Mesothelial cell of epicardium (in vitro differentiated cells): ENCODE measurements around the gene PLEKHA4. TPM values are rescaled to one million over a fixed set of nuclear protein-coding genes. Genes with fewer than 3 reads are reported as not detected.
"Not testable (repeated sequence)": the region's sequence is repeated elsewhere in the genome, so short reads cannot be mapped to it uniquely, and the experiment has no call there.

Source experiments
- DNase-seq, 2 experiments: peaks; one replicate each; pipeline ENCODE4 v3.0.0; 2021; ENCODE audit warnings: low spot score in 2 of 2; ENCODE audit not compliant: unreplicated experiment in 2 of 2
- H3K27ac Mint-ChIP-seq: 2 replicates; pipeline ENCODE4 v1.8.0; 2021; ENCODE audit warnings: mixed read lengths
- H3K27me3 Mint-ChIP-seq: 2 replicates; pipeline ENCODE4 v1.8.0; 2021; ENCODE audit warnings: low read depth, mixed read lengths
- H3K36me3 Mint-ChIP-seq: 2 replicates; pipeline ENCODE4 v1.8.0; 2021; ENCODE audit warnings: mixed read lengths
- H3K4me1 Mint-ChIP-seq: 2 replicates; pipeline ENCODE4 v1.8.0; 2021; ENCODE audit warnings: mixed read lengths
- H3K4me3 Mint-ChIP-seq: 2 replicates; pipeline ENCODE4 v1.8.0; 2021; ENCODE audit warnings: mild to moderate bottlenecking, moderate library complexity, mixed read lengths
- H3K9me3 Mint-ChIP-seq: 2 replicates; pipeline ENCODE4 v1.8.0; 2021; ENCODE audit warnings: mixed read lengths
- CTCF ChIP-seq: fragments of 200-600 bp; sonication (generic); IDR thresholded peaks from one replicate; pipeline ENCODE4 v1.5.0; 2021; ENCODE audit warnings: antibody characterized with exemption; ENCODE audit not compliant: unreplicated experiment
- total RNA-seq: library from RNA; stranded (reverse); gene quantifications from 3 replicates; pipeline ENCODE4 v1.2.1, GENCODE V29; 2021

PLEKHA4 gene
- total RNA-seq, 1 donor from 2014 or later = 26.9 TPM

- TF ChIP-seq CTCF = no peak
- no peaks in the 10 kb centered on the region for H3K27me3 Mint-ChIP-seq
- peak overlapping the region; percentile 98 for H3K27ac Mint-ChIP-seq
- no peaks in the 10 kb centered on the region for H3K9me3 Mint-ChIP-seq
- DNase-seq = no peak
- H3K4me3 Mint-ChIP-seq = peak overlapping the region; percentile 96
- peaks cover 18% of the 10 kb centered on the region for H3K36me3 Mint-ChIP-seq
- peaks cover 22% of the 10 kb centered on the region for H3K4me1 Mint-ChIP-seq
Observed at GRCh38 chr19:48900477-48901406, 32.3 kb upstream of the PLEKHA4 start.

GRCh38 chr19:48899781-48900476 lies 31.5 kb upstream of the PLEKHA4 start, which contains the start of gene NUCB1:
TSS of gene NUCB1 (plus strand) at chr19:48900312. CDS start at chr19:48900797, 485 bp downstream.
- peak; percentile 96 to 99 for DNase-seq
- H3K36me3 Mint-ChIP-seq = peaks cover 12% of the 10 kb centered on the region
- no peaks in the 10 kb centered on the region for H3K9me3 Mint-ChIP-seq
- TF ChIP-seq CTCF = no peak
- H3K4me1 Mint-ChIP-seq = peaks cover 22% of the 10 kb centered on the region
- H3K27ac Mint-ChIP-seq = peak within 1 kb of the TSS; percentile 98
- H3K27me3 Mint-ChIP-seq = no peaks in the 10 kb centered on the region
- peak within 1 kb of the TSS; percentile 96 for H3K4me3 Mint-ChIP-seq

- not testable (repeated sequence) for H3K27me3 Mint-ChIP-seq, H3K36me3 Mint-ChIP-seq, DNase-seq, H3K9me3 Mint-ChIP-seq
- Mint-ChIP-seq H3K27ac (peak overlapping the region; percentile 90), H3K4me1 (peaks cover 22% of the 10 kb centered on the region), H3K4me3 (peak overlapping the region; percentile 96)
Observed at GRCh38 chr19:48899386-48899749, 31.0 kb upstream of the PLEKHA4 start.

GRCh38 chr19:48897181-48897580 lies 28.8 kb upstream of the PLEKHA4 start:
- no peak for DNase-seq
- Mint-ChIP-seq H3K27ac (no peak overlapping the region), H3K36me3 (peaks cover 2% of the 10 kb centered on the region), H3K9me3 (no peaks in the 10 kb centered on the region), H3K4me3 (peak overlapping the region; percentile 56), H3K4me1 (peaks cover 23% of the 10 kb centered on the region), H3K27me3 (no peaks in the 10 kb centered on the region)
- no peak for TF ChIP-seq CTCF

- no peaks in the 10 kb centered on the region for H3K36me3 Mint-ChIP-seq
- H3K4me1 Mint-ChIP-seq = peaks cover 29% of the 10 kb centered on the region
Observed at GRCh38 chr19:48896191-48896720, 27.8 kb upstream of the PLEKHA4 start.

More at GRCh38 chr19:48896191-48896720, 27.8 kb upstream of the PLEKHA4 start:
- no peaks in the 10 kb centered on the region for H3K9me3 Mint-ChIP-seq
- peak overlapping the region; percentile 67 for H3K27ac Mint-ChIP-seq
- no peak for TF ChIP-seq CTCF
- peak in 1 of 2 experiments; percentile 66 for DNase-seq
- H3K4me3 Mint-ChIP-seq = peak overlapping the region; percentile 56
- H3K27me3 Mint-ChIP-seq = no peaks in the 10 kb centered on the region
